Thoracic aorta (tissue), 2 donors: ENCODE measurements around the gene POSTN. TPM values are rescaled to one million over a fixed set of nuclear protein-coding genes. Genes with fewer than 3 reads are reported as not detected.
"Not testable (repeated sequence)": the region's sequence is repeated elsewhere in the genome, so short reads cannot be mapped to it uniquely, and the experiment has no call there.

Experiments
- ATAC-seq: fragments of 150-250 bp; one replicate; pipeline ENCODE4 v1.8.0; 2017; ENCODE audit warnings: low read depth; ENCODE audit not compliant: insufficient number of reproducible peaks, low FRiP score
- DNase-seq: peaks from one replicate; pipeline ENCODE4 v3.0.0-alpha.2; 2020; ENCODE audit warnings: low spot score
- H3K27ac ChIP-seq, 2 donors: fragments of 200-600 bp; sonication (generic); 1 replicate in 1 of 2; 2 replicates in 1 of 2; pipeline ENCODE4 v1.5.1; 2016; ENCODE audit warnings: mild to moderate bottlenecking in 2 of 2, moderate library complexity in 2 of 2
- H3K27me3 ChIP-seq: fragments of 200-600 bp; sonication (generic); replicated peaks from 2 replicates; pipeline ENCODE4 v1.6.0; 2016; ENCODE audit warnings: mild to moderate bottlenecking; ENCODE audit not compliant: insufficient read depth
- H3K36me3 ChIP-seq: fragments of 200-600 bp; sonication (generic); one replicate; pipeline ENCODE4 v1.5.1; 2016
- H3K4me1 ChIP-seq, 2 donors: fragments of 200-600 bp; sonication (generic); 1 replicate in 1 of 2; 2 replicates in 1 of 2; pipeline versions ENCODE4 v1.5.1 to v1.6.0; 2016; ENCODE audit warnings: low read depth in 2 of 2, mild to moderate bottlenecking in 1 of 2; ENCODE audit not compliant: control insufficient read depth in 1 of 2
- H3K4me3 ChIP-seq: fragments of 200-600 bp; sonication (generic); 2 replicates; pipeline ENCODE4 v1.5.1; 2016; ENCODE audit warnings: mild to moderate bottlenecking
- H3K9me3 ChIP-seq: fragments of 200-600 bp; sonication (generic); 2 replicates; pipeline ENCODE4 v1.5.1; 2016
- CTCF ChIP-seq: fragments of 200-600 bp; sonication (generic); IDR thresholded peaks from one replicate; pipeline ENCODE4 v1.5.1; 2019; ENCODE audit warnings: antibody characterized with exemption
- total RNA-seq, 2 donors: library from RNA; depleted of rRNA; stranded (reverse); fragments of >200 nt; gene quantifications; one replicate each; pipeline versions ENCODE4 v1.1.0 to v1.2.3, GENCODE V29; 2016

POSTN gene
- total RNA-seq, 2 donors from 2014 or later, result 145 to 191 TPM

GRCh38 chr13:37561031-37561430 is 37.5 kb downstream of the POSTN start:
- H3K36me3 ChIP-seq, result no peaks in the 10 kb centered on the region
- no peak overlapping the region for H3K4me3 ChIP-seq
- TF ChIP-seq CTCF, result no peak
- no peak overlapping the region for H3K27ac ChIP-seq
- ATAC-seq (no peak), DNase-seq (no peak)
- no peaks in the 10 kb centered on the region for H3K27me3 ChIP-seq
- no peaks in the 10 kb centered on the region for H3K4me1 ChIP-seq
- peaks cover 8% of the 10 kb centered on the region for H3K9me3 ChIP-seq

GRCh38 chr13:37560526-37560925 is 38.0 kb downstream of the POSTN start:
- TF ChIP-seq CTCF, result no peak
- Histone ChIP-seq H3K4me1 (no peaks in the 10 kb centered on the region), H3K4me3 (no peak overlapping the region), H3K36me3 (no peaks in the 10 kb centered on the region), H3K27ac (no peak overlapping the region), H3K27me3 (no peaks in the 10 kb centered on the region), H3K9me3 (peaks cover 8% of the 10 kb centered on the region)
- DNase-seq (no peak), ATAC-seq (no peak)

GRCh38 chr13:37558766-37559165 is 39.8 kb downstream of the POSTN start:
- not testable (repeated sequence) for DNase-seq, H3K4me1 ChIP-seq, H3K4me3 ChIP-seq, H3K27ac ChIP-seq, H3K27me3 ChIP-seq, ATAC-seq, H3K9me3 ChIP-seq, H3K36me3 ChIP-seq

GRCh38 chr13:37546087-37546486 is 52.5 kb downstream of the POSTN start:
- DNase-seq, result no peak
- Histone ChIP-seq H3K4me3 (no peak overlapping the region), H3K27me3 (no peaks in the 10 kb centered on the region), H3K36me3 (no peaks in the 10 kb centered on the region), H3K4me1 (no peaks in the 10 kb centered on the region), H3K9me3 (no peaks in the 10 kb centered on the region), H3K27ac (no peak overlapping the region)
- no peak for ATAC-seq
- TF ChIP-seq CTCF, result no peak

GRCh38 chr13:37544995-37545394 is 53.6 kb downstream of the POSTN start:
- H3K27me3 ChIP-seq, result no peaks in the 10 kb centered on the region
- no peaks in the 10 kb centered on the region for H3K9me3 ChIP-seq
- no peak overlapping the region for H3K4me3 ChIP-seq
- no peak for TF ChIP-seq CTCF
- no peak for DNase-seq
- ATAC-seq, result no peak
- no peak overlapping the region for H3K27ac ChIP-seq
- no peaks in the 10 kb centered on the region for H3K36me3 ChIP-seq
- H3K4me1 ChIP-seq, result no peaks in the 10 kb centered on the region

- Histone ChIP-seq H3K27me3 (no peaks in the 10 kb centered on the region), H3K9me3 (no peaks in the 10 kb centered on the region), H3K4me3 (no peak overlapping the region), H3K36me3 (no peaks in the 10 kb centered on the region), H3K4me1 (no peaks in the 10 kb centered on the region), H3K27ac (no peak overlapping the region)
- ATAC-seq (no peak), DNase-seq (no peak)
- TF ChIP-seq CTCF, result no peak
These were observed 58.5 kb downstream of the POSTN start for GRCh38 chr13:37539976-37540605.
